K562 (cell line): ENCODE measurements around the gene PAQR7. TPM values are rescaled to one million over a fixed set of nuclear protein-coding genes. Genes with fewer than 3 reads are reported as not detected.

ENCODE experiments used
- ARID2 ChIP-seq: fragments of 450-650 bp; IDR thresholded peaks from 2 replicates; pipeline ENCODE4 v1.6.1; 2017; ENCODE audit warnings: antibody characterized with exemption, mild to moderate bottlenecking
- ATF2 ChIP-seq: sonication (generic); formaldehyde crosslinking; IDR thresholded peaks from 2 replicates; pipeline ENCODE4 v1.8.1; 2022; ENCODE audit warnings: missing genetic modification reagents
- CHD7 ChIP-seq: fragments of 200-600 bp; sonication (generic); IDR thresholded peaks from one replicate; pipeline ENCODE4 v1.6.1; 2012; ENCODE audit warnings: mild to moderate bottlenecking, low read depth, low read length, inconsistent platforms
- ETS1 ChIP-seq: conservative IDR thresholded peaks from 2 replicates; pipeline ENCODE4 v1.6.1; 2011; ENCODE audit warnings: low read depth, mild to moderate bottlenecking, low read length; ENCODE audit not compliant: control insufficient read depth
- ETV1 ChIP-seq: fragments of 450-650 bp; conservative IDR thresholded peaks from 2 replicates; pipeline ENCODE4 v1.6.1; 2016; ENCODE audit warnings: missing genetic modification characterization, control low read depth, low read depth, missing compliant biosample characterization
- FOSL1 ChIP-seq: fragments of 200-800 bp; sonication (Bioruptor generic); conservative IDR thresholded peaks from 2 replicates; pipeline ENCODE4 v1.6.1; 2016; ENCODE audit warnings: missing genetic modification characterization, missing compliant biosample characterization
- FOXJ2 ChIP-seq: fragments of 200-800 bp; sonication (Bioruptor generic); IDR thresholded peaks from 2 replicates; pipeline ENCODE4 v1.6.1; 2016; ENCODE audit warnings: missing genetic modification characterization, missing compliant biosample characterization
- FOXJ3 ChIP-seq: sonication (generic); formaldehyde crosslinking; IDR thresholded peaks from 2 replicates; pipeline ENCODE4 v1.4.0; 2020; ENCODE audit warnings: mild to moderate bottlenecking, missing genetic modification reagents
- GATA2 ChIP-seq: sonication (generic); formaldehyde crosslinking; IDR thresholded peaks from 2 replicates; pipeline ENCODE4 v1.4.0; 2020; ENCODE audit warnings: mild to moderate bottlenecking, missing genetic modification reagents
- ILK ChIP-seq: fragments of 450-650 bp; IDR thresholded peaks from 2 replicates; pipeline ENCODE4 v1.6.1; 2016; ENCODE audit warnings: missing genetic modification characterization, low read depth, mild to moderate bottlenecking, missing compliant biosample characterization, moderate library complexity, borderline replicate concordance
- ZNF384 ChIP-seq: IDR thresholded peaks from 2 replicates; pipeline ENCODE4 v1.6.1; 2012; ENCODE audit warnings: low read depth, low read length, improper control_type of control experiment
- polyA plus RNA-seq, 8 experiments: library from polyadenylated mRNA; depleted of rRNA in 4 of 8; stranded (reverse) in 5 of 8; unstranded in 3 of 8; fragments of >200 nt; fragmentation: Nextera tagmentation in 2 of 8; fragmentation: Illumina TruSeq in 1 of 8; extraction: Ambion mirVana in 2 of 8; extraction: Trizol in 1 of 8; gene quantifications; 2 replicates each; pipeline versions ENCODE4 v1.2.1 to v1.2.3, GENCODE V29; 2011 to 2014; ENCODE audit warnings: inconsistent platforms in 1 of 8, missing spikeins in 1 of 8
- total RNA-seq, 7 experiments: library from RNA; depleted of rRNA in 6 of 7; stranded (reverse); fragments of >200 nt in 6 of 7; fragmentation: Illumina TruSeq in 2 of 7; extraction: Trizol in 2 of 7; gene quantifications; 2 replicates each; pipeline versions ENCODE4 v1.2.1 to v1.2.3, GENCODE V29; 2011 to 2021; ENCODE audit warnings: low replicate concordance in 1 of 7

Gene PAQR7
- total and polyA plus RNA-seq, 9 of the 15 experiments (the other 6 are each of a cell fraction or from before 2014, with no cell fraction given): 1.1 to 5.2 (median 2.6) TPM

DNA sequence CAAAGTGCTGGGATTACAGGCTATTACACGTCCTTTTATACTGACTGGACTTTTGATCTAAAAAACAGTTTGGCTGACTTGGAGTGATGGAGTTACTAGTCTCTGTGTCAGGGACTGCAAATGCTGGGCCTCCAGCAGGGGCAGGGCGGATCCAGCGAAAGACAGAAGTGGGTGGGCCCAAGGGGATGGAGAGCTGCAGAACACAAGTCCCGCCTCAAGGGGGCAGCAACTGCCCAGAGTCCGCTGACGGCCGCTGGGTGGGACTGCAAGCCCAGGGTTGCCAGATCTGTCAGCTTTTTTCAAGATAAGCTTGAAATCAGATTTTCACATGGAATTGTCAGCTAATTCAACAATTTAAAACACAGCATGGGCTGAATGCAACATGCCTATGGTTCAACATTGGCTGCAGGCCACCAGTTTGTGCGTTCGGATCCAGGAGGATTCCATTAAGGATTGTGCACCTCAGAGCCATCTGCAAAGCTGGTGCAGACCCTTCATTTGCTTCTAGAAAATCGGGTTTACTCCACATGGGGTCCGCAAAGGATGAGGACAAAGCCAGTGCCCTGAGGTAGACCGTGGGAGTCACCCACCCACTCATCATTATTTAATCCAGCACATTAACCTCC lies 20.0 kb upstream of the PAQR7 start (continued):
- no peak for TF ChIP-seq FOXJ3
- TF ChIP-seq ILK: no peak
- peak; percentile 21; the same call in 1 of the 2 replicates for TF ChIP-seq ETV1 (tag)
- TF ChIP-seq ARID2: peak; percentile 99
- TF ChIP-seq ATF2: no peak
- TF ChIP-seq CHD7: no peak
- TF ChIP-seq ETS1: no peak; the same call in 1 of the 2 replicates
- TF ChIP-seq FOSL1: peak; percentile 30; the same call in 1 of the 2 replicates
- peak; percentile 57; the same call in 1 of the 2 replicates for TF ChIP-seq ZNF384
- TF ChIP-seq GATA2 (CRISPR knock-in tag): peak; percentile 70
- peak; percentile 31; the same call in 1 of the 2 replicates for TF ChIP-seq FOXJ2
